Tongue (tissue), 2 donors: Measurements from ENCODE around the gene OR6J1. TPM values are rescaled to one million over a fixed set of nuclear protein-coding genes. Genes with fewer than 3 reads are reported as not detected.
"Not testable (repeated sequence)": the region's sequence is repeated elsewhere in the genome, so short reads cannot be mapped to it uniquely, and the experiment has no call there.

Experiments
- DNase-seq: peaks from one replicate; pipeline ENCODE4 v3.0.0-alpha.2; 2015
- total RNA-seq: library from RNA; depleted of rRNA; stranded (reverse); fragments of >200 nt; gene quantifications from one replicate; pipeline ENCODE4 v1.2.3, GENCODE V29; 2014

The OR6J1 gene
- not detected for total RNA-seq

DNA sequence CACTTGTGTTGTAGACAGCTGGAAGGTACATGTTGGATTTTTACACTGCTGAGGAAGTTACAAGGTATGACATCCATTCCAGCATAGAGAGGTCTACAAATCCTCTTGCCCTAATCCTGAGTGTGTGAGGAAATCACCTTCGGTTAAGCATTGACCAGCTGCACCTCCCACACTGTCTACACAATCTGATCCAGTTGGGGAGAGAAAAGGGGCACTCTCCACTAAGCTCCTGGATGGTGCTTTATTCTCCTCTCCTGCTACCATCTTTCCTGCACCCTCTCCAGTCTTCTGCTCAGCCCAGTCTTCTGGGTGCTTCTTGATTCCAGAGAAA, at the start of gene OR6J1:
Gene OR6J1, minus strand, starts transcription at position 48 of the 331 bp plus-strand sequence. CDS start 9,541 bp downstream, outside the sequence.
- DNase-seq: no peak

DNA sequence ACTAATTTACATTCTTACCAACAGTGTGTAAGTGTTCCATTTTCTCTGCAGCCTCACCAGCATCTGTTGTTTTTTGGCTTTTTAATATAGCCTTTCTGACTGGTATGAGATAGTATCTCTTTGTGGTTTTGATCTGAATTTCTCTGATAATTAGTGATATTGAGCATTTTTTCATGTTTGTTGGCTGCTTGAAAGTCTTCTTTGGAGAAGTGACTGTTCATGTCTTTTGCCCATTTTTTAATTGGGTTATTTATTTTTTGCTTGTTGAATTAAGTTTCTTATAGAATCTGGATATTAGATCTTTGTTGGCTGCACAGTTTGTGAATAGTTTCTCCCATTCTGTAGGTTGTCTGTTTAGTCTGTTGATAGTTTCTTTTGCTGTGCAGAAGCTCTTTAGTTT, 48.0 kb upstream of the OR6J1 start:
- no peak for DNase-seq

DNA sequence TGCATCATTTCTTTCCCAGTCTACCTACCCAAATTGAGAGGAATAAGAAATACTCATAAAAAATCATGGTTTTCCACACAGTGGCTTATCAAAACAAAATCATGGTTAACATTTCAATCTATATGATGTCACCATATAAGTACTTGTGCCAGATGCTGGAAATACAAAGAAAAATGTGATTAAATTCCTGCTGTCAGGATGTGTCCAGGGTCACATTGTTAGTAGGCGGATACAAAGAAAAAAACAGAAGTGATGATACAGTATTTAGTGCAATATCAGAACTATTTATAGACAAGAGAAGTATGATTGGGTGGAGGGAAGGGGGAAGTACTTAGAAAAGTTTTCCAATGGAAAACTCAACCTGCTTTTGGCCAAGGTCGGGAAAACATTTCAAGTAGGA, 47.0 kb upstream of the OR6J1 start:
- no peak for DNase-seq

DNA sequence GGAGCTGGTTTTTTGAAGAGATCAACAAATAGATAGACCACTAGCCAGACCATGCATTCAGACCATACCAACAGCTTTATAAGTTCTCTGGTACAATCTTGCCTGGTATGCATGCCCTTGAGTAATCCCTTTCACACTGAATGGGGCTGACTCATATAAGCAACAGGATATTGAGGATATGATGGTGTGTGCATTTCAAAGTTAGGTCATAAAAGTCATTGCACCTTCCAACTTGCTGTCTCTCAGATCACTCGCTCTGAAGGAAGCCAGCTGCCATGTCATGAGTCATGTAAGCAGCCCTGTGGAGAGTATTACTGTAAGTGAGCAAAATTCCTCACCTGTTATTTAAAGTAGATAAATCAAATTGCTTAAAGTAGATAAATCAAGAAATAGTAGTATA, 45.0 kb upstream of the OR6J1 start:
- DNase-seq: no peak

DNA sequence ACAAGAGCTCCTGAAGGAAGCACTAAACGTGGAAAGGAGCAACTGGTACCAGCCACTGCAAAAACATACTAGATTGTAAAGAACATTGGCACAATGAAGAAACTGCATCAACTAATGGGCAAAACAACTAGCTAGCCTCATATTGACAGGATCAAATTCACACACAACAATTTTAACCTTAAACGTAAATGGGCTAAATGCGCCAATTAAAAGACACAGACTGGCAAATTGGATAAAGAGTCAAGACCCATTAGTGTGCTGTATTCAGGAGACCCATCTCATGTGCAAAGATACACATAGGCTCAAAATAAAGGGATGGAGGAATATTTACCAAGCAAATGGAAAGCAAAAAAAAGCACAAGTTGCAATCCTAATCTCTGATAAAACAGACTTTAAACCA, 43.8 kb upstream of the OR6J1 start:
- not testable (repeated sequence) for DNase-seq

DNA sequence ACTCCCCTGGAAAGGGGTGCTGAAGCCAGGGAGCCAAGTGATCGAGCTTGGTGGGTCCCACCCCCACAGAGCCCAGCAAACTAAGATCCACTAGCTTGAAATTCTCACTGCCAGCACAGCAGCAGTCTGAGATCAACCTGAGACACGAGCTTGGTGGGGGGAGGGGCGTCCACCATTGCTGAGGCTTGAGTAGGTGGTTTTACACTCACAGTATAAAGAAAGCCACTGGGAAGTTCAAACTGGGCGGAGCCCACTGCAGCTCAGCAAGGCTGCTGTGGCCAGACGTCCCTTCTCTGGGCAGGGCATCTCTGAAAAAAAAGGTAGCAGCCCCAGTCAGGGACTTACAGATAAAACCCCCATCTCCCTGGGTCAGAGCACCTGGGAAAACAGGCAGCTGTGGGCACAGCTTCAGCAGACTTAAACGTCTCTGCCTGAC, 42.0 kb upstream of the OR6J1 start:
- not testable (repeated sequence) for DNase-seq

DNA sequence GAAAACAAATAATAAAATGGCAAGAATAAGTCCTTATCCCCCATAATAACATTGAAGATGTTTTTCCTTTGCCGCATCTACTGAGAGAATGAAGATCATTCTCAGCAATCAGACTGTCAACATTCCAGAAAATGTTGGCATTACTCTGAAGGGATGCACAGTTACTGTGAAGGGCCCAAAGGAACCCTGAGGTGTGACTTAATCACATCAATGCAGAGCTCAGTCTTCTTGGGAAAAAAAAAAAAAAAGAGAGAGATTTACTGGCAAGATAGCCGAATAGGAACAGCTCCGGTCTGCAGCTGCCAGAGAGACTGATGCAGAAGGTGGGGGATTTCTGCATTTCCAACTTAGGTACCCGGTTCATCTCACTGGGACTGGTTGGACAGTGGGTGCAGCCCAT, 41.3 kb upstream of the OR6J1 start:
- no peak for DNase-seq

DNA sequence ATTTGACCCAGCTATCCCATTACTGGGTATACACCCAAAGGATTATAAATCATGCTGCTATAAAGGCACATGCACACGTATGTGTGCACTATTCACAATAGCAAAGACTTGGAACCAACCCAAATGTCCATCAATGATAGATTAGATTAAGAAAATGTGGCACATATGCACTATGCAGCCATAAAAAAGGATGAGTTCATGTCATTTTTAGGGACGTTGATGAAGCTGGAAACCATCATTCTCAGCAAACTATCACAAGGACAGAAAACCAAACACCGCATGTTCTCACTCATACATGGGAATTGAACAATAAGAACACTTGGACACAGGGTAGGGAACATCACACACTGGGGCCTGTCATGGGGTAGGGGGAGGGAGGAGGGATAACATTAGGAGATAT, 39.3 kb upstream of the OR6J1 start:
- not testable (repeated sequence) for DNase-seq

DNA sequence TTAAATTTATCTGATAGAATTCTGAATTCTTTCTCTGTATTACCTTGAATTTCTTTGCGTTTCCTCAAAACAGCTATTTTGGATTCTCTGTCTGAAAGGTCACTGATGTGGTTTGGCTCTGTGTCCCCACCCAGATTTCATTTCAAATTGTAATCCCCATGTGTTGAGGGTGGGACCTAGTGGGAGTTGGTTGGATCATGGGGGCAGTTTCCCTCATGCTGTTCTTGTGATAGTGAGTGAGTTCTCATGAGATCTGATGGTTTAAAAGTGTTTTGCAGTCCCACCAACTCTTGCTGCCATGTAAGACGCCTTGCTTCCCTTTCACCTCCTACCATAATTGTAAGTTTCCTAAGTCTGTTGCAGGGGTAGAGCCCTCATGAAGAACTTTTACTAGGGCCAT, 34.1 kb upstream of the OR6J1 start:
- DNase-seq: no peak

DNA sequence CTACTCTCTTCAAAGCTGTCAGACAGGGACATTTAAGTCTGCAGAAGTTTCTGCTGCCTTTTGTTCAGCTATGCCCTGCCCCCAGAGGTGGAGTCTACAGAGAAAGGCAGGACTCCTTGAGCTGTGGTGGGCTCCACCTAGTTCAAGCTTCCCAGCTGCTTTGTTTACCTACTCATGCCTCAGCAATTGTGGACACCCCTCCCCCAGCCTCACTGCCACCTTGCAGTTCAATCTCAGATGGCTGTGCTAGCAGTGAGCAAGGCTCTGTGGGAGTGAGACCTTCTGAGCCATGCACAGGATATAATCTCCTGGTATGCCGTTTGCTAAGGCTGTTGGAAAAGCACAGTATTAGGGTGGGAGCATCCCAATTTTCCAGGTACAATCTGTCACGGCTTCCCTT, 33.4 kb upstream of the OR6J1 start:
- DNase-seq: not testable (repeated sequence)

DNA sequence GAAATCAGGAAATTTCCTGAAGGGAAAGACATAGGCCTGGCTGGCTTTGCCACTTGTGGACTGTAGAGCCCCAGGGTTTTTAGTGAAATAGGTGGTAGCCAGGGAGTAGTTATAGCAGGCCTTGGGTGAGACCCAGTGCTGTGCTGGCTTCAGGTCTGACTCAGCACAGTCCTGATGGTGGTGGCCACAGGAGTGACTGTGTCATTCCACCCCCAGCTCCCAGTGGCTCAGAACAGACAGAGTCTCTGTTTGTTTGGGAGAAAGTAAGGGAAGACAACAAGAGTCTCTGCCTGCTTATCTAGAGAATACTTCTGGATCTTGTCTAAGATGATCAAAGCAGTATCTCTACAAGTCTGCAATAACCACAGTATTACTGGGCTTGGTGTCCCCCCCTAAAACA, 27.5 kb upstream of the OR6J1 start:
- no peak for DNase-seq

DNA sequence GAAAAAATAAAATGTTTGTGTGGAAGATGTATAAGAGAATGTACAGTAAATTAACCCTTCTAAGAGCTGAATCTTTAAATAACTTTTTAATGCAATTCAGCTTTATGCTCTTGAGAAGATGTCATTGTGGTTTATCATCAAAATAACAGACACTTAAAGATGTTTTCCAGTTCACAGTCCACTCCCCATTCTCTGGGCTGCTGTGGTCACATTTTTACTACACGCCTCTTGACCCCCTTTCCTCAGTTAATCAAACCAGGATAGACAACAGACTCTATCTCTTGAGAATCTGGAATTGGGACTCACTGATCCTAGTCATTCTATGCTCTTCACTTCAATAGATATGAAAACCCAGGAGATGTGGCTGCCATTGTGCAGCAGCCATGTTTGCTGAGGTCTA, 24.7 kb upstream of the OR6J1 start:
- no peak for DNase-seq

DNA sequence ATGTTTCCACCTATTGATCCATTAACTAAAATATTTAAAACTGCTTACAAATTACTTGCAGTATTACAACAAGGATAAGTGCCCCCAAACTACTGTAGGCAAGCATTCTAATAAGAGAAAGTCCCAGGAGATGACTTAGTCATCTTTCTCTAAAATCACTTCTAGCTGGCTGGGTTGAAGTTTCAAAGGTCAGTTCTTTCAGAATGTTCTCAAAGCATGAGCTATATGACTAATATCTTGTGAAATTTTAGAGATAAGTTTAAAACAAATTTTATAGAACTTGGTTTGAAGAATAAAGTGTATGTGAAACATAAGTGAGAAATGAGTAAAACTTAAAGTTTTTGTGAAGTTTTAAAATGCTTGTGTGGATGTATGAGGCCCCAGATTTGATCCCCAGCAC, 24.3 kb upstream of the OR6J1 start:
- DNase-seq: no peak

DNA sequence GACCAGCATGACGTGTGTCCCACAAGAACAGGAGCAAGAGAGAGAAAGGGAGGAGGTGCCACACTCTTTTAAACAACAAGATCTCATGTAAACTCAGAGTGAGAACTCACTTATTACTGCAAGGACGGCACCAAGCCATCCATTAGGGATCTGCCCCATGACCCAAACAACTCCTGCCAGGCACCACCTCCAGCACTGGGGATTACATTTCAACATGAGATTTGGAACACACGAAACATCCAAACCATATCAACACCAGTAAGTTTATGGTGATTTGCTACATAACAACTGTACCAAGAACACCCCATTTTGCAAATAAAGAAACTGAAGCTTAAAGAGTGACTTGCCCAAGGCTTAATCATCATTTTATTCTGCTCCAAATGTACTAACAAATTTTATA, 23.7 kb upstream of the OR6J1 start:
- no peak for DNase-seq

DNA sequence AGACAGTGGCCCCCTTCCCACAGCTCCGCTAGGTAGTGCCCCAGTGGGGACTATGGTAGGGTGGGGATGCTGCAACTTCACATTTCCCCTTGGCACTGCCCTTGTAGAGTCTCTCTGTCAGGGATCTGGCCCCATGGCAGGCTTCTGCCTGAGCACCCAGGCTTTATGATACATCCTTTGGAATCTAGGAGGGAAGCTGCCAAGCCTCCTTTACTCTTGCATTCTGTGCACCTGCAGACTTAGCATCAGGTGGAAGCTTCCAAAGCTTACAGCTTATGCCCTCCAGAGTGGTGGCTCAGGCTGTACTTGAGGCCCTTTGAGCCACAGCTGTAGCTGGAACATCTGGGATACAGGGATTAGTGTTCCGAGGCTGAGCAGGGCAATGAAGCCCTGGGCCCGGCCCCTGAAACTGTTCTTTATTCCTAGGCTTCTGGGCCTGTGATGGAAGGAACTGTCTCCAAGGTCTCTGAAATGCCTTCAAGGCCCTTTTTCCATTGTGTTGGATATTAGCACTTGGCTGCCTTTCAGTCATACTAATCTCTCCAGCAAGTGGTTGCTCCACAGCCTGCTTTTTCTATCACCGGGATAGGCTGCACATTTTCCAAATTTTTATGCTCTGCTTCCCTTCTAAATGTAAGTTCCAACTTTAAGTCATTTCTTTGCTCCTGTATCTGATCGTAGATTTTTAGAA, 22.2 kb upstream of the OR6J1 start:
- DNase-seq: peak; percentile 14

DNA sequence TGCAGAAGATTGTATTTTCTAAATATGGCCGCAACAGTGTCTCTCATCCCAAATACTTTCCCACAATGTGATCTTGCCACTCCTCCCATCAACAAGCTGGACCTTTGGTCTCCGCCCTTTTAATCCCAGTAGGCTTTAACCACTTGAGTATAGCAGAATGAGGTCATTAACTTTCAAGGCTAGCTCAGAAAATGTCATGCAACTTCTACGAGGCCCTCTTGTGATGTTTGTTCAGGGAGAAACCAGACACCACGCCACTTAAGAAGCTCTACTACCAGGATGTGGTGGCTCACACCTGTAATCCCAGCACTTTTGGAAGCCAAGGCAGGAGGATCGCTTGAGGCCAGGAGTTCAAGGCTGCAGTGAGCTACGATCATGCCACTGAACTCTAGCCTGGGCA, 20.1 kb upstream of the OR6J1 start:
- DNase-seq: peak; percentile 8

DNA sequence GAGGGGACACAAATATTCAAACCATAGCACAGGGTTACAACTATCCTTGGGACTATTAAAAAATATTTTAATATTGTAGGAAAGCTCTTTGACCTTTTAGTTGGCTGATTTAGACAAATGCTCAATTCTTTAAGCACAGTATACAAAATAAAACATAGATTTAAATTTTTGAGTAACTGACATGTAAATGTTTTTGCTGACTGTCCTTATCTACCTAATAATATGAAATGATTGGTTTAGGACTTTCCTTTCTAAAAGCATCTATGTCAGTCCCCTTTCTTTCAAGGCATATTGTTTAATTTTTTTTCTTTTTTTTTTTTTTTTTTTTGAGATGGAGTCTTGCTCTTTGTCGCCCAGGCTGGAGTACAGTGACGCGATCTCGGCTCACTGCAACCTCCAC, 16.5 kb upstream of the OR6J1 start:
- DNase-seq: no peak

DNA sequence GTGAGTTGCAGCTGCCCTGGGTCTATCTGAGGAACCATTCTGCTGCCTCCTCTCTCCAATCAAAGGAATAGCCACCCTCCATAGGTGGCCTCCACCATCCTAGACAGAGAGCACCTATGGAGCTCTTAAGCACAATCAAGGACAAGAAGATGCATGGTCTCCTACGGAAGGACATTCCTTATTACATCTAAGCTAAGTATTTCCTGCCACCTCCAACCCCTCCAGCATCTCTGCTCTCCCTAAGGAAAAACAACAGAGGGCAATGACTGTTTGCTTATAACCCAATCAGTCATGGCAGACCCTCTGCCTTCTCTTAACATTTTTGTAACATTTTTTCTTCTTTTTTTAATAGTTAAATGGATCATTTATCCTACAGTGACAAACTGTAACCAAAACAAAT, 14.8 kb upstream of the OR6J1 start:
- no peak for DNase-seq

DNA sequence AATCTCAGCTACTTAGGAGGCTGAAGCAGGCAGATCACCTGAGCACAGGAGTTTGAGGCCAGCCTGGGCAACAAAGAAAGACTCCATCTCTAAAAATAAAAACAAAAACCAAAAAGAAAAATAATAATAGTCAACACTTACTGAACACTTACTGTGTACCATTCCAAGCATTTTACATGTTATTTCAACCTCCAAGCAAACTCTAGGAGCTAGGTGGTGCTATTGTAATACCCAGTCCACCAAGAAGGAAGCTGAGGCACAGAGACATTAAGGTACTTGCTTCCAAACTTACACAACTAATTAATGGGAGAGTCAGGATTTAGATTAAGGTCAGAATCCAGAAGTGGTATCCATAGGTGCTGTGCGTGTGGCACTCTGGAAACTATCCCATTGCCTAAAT, 13.7 kb upstream of the OR6J1 start:
- peak; percentile 8 for DNase-seq

DNA sequence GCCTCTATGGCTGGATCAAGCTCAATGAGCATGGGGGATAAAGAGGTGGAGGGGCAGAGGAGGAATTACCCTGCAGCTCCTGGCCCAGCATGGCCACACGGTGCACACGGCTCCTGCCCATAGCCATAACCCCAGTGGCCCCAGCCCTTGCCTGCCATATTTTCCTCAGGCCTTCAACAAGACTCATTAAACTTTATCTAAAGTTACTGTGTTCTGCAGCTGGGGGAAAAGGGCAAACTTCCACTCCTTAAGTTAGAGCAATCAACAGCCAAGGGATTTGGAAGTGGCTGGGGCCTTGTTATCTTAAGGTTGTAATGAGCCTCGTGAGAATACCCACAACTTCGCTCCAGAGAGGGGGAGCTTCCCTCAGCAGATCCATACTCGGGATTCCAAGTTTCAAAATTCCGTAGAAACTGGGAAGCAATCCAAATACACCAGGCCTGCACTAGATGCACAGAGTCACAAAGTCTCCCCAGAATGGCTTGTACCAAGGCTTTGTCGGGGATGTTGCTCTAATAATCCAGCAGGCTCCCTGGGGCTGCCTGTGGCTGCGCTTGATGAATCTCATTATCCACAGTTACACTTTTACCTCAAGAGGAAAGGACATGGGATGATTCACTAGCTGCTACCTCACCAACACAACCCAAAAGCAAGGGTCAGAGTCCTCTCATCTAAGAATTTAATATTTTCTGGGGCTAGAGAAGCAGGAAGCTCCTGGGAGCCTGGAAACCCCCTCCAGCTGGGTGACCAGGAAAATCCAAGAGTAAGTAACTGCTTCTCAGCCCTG, 13.0 kb upstream of the OR6J1 start:
- no peak for DNase-seq

DNA sequence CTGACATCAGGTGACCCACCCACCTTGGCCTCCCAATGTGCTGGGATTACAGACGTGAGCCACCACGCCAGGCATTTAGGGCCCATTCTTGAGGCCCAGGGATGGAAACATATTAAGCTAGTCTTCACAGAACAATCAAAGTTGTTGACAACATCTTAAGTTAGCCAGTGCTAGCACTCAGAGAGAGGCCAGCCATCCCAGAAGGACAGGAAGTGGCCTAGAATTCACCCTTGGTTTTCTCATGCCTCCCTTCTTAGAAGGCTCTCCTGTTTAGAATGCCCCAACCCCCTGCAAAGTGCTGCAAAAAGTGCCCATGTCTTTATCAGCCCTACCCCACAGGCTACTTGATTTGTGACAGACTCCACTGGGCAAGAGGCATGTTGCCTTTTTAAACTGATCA, 12.1 kb upstream of the OR6J1 start:
- DNase-seq: no peak

DNA sequence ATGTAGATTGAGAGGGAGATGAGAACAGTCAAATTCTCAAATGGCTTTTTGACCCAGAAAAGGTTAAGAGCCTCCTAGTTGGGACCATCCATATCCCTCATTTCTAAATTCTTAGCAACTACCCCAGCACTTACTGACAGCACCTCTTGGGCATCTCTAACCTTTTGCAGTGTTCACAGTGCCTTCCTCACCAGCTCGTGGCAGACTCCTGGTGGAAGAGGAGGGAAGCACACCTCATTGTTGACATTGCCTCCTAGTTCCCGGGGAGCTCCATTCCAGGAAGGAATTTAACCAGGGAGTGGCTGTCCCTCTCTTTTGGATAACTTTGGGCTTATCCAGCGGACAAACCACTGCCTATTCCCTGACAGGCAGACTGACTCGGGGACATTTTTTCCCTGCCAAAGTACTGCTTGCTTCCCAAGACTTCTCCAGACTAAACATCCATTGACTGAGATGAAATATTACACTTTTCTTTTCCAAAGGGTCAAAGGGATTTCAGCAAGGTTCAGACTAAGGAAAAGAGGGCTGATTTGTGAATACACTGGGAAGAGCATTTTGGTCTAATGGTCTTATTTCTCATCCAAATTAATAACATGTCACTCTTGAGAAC, 9.0 kb upstream of the OR6J1 start:
- DNase-seq: peak; percentile 69

DNA sequence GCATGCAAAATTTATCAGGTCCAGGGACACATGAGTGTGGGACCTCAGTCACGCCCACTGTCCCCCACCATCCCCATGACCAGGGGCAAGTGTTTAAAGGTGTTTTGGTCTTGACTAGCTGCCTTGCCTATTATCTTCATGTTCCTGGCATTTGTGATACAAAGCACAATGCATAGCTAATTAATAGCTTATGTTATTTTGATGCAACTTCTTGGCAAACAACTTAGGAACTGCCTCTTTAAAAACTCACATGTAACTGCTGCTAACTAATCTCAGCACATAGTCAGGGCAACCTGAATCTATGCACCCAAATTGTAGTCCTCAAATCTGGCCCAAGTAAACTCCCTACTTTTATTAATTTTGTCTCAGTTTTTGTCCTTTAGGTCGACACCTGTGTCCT, 7.4 kb upstream of the OR6J1 start:
- no peak for DNase-seq
